ENCODE results near the gene PPM1H.
"Not testable (repeated sequence)": the region's sequence is repeated elsewhere in the genome, so short reads cannot be mapped to it uniquely, and the experiment has no call there.

The PPM1H gene

DNA sequence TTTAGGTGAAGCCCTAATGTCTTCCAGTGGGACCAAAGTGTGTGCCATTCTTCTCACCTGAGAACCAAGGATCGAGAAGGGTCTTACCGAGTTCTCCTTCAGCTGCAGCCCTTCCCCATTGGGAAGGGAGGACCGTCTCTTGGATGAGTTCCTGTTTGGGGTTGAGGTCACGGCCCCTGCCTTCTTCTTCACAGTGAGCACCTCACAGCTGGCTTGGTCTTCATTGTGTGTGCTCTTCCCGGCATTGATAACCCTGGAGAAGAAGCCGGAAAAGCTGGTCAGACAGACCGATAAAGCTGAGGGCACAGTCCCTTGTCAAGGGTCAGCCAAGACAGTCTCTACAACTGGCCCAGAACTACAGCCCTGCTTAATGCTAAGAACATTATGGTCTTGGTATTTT lies 102.9 kb downstream of the PPM1H start:
- DNase-seq, result no peak

- DNase-seq, result no peak
Measured at GRCh38 chr12:62827855-62828254, 107.1 kb downstream of the PPM1H start.

DNA sequence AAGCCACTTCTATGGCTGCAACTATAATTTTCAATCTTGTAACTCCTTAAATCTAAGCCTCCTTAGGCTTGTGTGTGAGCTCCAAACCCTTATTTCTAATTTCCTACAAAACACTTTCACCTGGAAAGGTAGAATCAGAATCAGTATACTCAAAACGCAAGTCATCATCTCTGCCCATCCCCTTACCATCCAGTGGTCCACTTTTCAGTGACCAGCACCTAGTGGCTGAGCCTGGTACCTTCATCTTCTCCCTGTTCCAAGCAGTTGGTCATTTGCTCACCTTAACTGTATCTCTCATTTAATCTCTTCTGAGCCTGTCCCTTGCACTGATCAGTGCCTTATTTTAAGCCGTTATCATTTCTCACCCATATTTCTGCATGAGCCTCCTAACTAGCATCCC lies 107.9 kb downstream of the PPM1H start:
- no peak for DNase-seq

- DNase-seq, result no peak
Measured at GRCh38 chr12:62817556-62818271, 117.2 kb downstream of the PPM1H start.

DNA sequence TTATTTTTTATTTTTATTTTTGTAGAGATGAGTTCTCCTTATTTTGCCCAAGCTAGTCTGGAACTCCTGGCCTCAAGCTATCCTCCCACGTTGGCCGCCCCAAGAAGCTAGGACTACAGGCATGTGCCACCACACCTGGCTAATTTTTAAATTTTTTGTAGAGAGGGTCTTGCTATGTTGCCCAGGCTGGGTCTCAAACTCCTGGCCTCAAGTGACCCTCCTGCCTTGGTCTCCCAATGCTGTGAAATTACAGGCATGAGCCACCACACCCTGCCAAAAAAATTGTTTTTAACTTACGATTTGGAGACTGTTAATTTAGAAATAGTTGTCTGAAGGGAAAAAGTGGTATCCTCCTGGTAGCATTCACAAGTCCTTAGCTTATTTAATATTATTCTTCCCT lies 120.7 kb downstream of the PPM1H start:
- no peak for DNase-seq

DNA sequence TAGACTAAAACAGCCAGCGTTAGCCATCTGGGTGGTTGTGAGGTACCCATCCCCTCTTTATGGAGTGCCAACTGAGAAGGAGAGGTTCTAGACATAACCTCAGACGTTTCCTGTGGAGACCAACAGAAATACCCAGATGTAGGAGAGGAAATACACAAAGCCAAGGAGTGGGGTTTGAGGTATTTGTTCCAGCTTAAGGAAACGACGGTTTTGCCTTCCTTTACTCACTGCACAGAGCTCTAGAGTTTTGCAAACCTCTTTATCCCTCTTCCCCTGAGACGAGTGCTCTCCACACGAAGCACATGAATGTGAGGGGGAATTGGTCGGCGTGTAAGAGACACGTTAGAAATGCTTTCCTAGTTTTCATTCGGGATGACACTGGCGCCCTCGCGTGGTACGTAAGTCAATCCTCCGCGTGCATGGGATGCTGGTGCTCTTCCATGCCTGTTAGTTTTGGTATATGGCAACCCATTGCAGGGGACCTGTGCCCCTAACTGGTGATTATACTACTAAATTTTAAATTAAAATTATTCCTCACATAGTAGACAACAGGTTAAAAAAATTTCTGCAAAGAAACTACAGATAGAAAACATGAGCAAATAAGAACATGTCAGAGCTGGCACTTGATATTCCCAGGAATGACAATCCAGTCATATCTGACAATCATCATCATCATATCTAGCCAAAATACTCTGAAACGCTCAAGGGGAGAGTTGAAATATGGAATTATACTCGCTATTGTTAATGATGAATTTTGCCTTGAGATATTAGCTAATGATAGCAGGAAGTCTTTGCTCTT lies 121.7 kb downstream of the PPM1H start:
- no peak for DNase-seq

DNA sequence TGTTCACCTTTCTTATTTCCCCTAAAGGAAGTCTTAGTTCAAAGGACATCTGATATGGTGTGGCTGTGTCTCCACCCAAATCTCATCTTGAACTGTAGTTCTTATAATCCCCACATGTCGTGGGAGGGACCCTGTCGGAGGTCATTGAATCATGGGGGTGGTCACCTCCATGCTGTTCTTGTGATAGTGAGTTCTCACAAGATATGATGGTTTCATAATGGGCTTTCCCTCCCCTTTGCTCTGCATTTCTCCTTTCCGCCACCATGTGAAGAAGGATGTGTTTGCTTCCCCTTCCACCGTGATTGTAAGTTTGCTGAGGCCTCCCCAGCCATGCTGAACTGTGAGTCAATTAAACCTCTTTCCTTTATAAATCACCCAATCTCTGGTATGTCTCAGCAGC lies 123.5 kb downstream of the PPM1H start:
- DNase-seq, result not testable (repeated sequence)

- DNase-seq, result no peak
Measured at GRCh38 chr12:62808166-62808879, 126.6 kb downstream of the PPM1H start.

- DNase-seq, result no peak
Measured at GRCh38 chr12:62806893-62807292, 128.1 kb downstream of the PPM1H start.

- no peak for DNase-seq
Measured at GRCh38 chr12:62806244-62806836, 128.6 kb downstream of the PPM1H start.

DNA sequence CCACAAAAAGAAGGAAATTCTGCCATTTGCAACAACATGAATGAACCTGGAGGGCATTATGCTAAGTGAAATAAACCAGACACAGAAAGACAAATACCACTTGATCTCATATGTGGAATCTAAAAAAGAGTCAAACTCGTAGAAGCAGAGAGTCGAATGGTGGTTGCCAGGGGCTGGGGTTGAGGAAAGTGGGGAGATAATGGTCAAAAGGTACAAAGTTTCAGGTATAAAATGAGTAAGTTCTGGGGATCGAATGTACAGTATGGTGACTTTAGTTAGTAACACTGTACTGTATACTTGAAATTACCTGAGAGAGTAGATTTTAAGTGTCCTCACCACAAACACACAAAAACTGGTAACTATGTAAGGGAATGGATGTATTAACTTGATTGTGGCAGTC lies 129.4 kb downstream of the PPM1H start:
- no peak for DNase-seq

DNA sequence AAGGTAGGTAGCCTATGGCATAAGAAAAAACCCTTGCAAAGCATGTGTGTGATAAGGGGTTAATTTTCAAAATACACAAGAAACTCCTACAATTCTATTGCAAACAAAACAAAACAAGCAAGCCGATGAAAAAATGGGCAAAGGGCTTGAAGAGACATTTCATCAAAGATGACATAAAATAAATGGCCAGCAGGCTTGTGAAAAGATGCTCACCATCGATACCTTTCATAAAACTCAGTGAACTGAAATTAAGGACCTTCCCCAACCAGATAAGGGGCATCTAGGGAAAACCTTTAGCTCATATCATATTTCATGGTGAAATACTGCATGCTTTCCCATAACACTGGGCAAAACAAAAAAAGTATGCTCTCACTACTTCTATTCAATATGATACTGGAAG lies 131.2 kb downstream of the PPM1H start:
- no peak for DNase-seq

- no peak for DNase-seq
Measured at GRCh38 chr12:62802984-62803383, 132.0 kb downstream of the PPM1H start.

DNA sequence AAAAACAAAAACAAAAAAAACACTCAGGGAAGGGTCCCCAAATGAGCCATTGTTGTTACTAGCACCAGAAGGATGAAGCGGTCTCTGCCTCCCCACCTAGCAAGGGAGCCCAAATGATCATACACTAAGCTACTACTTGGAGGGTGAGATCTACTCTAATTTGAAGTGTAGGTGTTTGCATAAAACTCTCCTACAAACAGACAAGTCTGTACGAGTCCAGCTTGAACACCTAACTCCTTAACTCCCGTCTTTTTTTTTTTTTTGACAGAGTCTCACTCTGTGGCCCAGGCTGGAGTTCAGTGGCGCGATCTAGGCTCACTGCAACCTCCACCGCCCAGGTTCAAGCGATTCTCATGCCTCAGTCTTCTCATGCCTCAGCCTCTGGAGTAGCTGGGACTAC lies 132.6 kb downstream of the PPM1H start:
- no peak for DNase-seq

DNA sequence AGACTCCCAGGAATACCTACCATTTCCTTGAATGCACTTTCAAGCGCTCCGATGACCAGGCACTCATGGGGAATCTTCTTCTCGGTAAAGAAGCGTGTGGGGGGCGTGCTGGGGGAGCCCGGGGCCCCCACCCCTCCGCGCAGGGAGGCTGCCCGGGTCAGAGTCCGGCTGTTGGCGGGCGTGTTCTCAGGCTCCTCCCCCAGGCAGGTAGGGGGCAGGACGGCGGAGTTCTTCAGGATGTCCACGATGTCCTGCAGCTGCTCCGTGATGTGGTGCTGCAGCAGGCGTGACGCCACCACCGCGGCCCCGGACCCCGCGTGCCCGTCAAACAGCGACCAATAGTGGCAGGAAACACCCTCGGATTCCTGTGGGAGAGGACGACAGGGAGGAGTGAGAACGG lies 133.2 kb downstream of the PPM1H start:
- DNase-seq, result no peak

DNA sequence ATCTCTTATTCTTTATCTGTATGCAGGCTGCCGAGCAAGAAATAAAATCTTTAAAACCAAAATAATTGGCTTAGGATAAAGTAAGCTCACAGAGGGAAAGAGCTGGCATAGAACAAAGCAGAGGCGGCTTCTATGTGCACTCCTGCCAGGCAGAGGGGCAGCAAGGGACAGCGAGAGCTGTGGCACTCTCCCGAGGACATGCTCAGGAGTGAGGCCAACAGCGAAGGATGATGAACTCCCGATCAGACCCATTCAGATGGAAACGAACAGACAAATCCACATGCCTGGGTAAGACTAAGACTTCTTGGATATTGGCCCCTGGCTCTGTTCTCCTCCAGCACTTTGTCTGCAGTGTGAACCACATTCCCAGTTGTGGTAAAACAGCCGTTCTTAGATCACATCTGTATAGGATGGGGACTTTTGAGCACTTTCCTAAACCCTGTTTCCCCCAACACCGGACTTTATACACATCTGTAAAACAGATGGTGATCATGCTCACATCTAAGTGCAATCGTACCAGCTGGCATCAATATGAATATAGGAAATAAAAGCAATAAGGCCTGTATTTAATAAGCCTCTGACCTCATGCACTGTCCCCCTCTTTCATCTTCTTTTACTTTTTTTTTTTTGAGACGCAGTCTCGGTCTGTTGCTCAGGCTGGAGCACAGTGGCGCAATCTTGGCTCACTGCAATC lies 134.1 kb downstream of the PPM1H start:
- no peak for DNase-seq

- no peak for DNase-seq
Measured at GRCh38 chr12:62799766-62800406, 135.1 kb downstream of the PPM1H start.

DNA sequence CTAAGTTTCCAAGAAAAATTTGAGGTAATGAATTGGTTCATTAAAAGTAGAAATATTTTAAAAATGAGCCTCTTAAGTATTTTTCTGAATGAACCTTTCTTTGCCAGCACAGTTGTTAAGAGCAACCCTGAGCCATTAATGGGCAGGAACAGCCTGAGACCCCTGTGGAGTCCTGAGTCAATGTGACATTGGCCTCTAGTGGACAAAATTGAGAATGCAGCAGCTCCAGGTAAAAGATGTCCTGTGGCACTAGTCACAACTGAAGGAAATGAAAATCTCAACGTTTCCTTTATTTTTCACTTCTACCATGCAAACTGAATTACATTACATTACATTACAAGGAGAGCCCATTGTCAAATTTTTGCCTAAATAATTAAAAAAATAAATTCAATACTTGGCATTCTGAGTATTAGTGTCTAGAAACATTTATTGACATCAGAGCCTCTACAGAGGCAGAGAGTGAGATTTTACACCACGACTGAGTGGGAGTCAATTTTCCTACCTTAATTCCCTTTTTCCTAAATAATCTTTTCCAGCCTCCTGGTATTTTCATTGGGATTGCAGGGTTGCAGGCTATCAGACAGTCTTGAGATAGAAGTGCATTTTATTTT lies 135.7 kb downstream of the PPM1H start:
- DNase-seq, result peak; percentile 21

DNA sequence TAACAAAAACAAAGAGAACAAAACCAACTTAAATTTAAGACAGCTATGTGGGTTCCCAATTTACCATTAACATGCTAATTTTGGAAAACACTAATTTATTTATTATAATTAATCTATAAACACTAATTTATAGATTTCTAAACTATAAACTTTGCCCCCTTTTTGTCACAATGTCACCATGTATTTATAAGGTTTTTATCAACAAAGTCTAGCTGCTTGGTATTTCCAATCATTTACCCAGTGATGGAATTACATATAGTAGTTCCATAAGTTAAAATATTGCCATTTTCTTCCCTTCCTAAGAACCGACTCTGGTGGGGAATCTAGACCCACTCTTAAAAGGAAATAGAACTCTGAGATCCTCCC lies 140.7 kb downstream of the PPM1H start:
- DNase-seq, result no peak

DNA sequence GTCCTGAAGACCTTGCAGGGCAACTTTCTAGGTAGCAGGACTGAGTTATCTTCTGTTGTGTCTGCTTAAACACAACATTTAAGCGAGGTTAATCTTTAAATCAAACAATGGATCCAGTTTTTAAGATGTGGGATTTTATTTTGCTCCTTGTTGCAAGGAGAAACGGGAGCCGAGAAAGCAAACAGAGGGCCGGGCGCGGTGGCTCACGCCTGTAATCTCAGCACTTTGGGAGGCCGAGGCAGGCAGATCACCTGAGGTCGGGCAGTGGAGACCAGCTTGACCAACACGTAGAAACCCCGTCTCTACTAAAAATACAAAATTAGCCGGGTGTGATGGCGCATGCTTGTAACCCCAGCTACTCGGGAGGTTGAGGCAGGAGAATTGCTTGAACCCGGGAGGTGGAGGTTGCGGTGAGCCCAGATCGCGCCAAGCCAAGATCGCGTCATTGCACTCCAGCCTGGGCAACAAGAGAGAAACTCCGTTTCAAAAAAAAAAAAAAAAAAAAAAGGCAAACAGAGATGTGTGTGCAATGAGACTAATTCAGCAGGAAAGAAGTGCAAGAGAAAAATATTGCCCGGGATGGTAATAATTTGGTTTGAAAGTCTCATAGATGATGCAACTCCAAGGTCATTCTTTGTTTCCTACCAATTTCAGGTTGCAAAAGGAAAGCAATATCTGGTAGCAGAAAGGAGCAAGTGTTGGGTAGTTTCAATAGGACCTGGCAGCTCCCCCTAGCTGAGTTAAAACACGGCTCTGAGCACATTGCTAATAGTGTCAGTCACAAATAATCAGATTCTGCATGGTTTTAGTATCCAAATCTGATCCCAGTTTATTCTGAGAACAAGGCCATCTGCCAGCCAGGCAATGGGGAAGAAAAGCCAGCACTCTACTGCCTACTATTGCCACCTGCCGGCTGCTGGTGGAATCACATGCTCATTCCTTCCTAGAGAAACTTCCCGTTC lies 141.4 kb downstream of the PPM1H start:
- peak; percentile 63 for DNase-seq
